NCI-H1092 (cell line): Measurements from ENCODE around the gene GRM4.
"Not testable (repeated sequence)": the region's sequence is repeated elsewhere in the genome, so short reads cannot be mapped to it uniquely, and the experiment has no call there.

ENCODE experiments used
- DNase-seq: peaks from one replicate; lab custom pipeline; 2025; lab: John Stamatoyannopoulos, UW

The GRM4 gene

GRCh38 chr6:34146021-34146782 is at the start of gene GRM4:
GRM4 (minus strand) TSS chr6:34146087; CDS start chr6:34133496, 12,591 bp downstream.
- DNase-seq = no peak

DNA sequence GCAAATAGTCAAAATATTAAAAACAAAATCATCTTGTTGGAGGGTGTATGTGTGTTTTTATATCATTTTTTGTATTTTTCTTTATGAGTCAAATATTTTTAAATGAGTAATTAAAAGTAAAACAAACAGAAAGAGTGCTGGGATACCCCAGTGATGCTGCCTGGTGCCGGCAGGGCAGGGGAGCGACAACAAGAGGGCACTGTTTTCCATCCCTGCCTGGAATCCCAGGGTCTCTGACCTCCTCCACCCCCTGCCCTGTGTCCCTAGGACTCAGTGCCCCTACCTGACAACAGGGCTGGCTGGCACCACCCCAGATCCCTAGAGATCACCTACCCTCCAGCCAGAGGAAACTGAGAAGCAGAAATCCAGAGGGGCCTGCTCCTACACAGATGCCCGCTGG is 48.9 kb upstream of the GRM4 start:
- DNase-seq = no peak

DNA sequence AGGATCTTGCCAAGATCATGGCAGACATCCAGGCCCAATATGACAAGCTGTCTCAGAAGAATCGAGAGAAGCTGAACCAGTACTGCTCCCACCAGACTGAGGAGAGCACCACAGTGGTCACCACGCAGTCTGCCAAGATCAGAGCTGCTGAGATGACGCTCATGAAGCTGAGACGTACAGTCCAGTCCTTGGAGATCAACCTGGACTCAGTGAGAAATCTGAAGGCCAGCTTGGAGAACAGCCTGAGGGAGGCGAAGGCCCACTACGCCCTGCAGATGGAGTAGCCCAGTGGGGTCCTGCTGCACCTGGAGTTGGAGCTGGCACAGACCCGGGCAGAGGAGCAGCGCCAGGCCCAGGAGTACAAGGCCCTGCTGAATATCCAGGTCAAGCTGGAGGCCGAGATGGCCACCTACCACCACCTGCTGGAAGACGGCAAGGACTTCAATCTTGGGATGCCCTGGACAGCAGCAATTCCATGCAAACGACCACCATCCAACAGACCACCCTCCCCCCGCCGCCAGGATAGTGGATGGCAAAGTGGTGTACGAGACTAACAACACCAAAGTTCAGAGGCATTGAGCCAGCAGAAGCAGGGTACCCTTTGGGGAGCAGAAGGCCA is 44.7 kb upstream of the GRM4 start:
- DNase-seq = peak; percentile 11

DNA sequence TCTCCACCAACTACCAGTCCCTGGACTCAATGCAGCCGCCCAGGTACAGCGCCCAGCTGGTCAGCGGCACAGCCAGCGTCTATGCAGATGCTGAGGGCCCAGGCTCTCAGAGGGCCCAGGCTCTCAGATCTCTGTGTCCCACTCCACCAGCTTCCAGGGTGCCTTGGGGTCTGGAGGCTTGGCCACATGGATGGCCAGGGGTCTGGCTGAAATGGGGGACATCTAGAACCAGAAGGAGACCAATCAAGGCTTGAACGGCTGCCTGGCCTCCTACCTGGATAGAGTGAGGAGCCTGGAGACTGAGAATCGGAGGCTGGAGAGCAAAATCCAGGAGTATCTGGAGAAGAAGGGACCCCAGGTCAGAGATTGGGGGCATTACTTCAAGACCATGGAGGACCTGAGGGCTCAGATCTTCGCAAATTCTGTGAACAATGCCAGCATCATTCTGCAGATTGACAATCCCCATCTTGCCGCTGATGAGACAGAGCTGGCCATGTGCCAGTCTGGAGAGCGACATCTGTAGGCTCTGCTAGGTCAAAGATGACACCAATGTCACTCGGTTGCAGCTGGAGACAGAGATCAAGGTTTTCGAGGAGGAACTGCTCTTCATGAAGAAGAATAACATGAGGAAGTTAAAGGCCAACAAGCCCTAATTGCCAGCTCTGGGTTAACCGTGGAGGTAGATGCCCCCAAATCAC is 44.1 kb upstream of the GRM4 start:
- DNase-seq = no peak

DNA sequence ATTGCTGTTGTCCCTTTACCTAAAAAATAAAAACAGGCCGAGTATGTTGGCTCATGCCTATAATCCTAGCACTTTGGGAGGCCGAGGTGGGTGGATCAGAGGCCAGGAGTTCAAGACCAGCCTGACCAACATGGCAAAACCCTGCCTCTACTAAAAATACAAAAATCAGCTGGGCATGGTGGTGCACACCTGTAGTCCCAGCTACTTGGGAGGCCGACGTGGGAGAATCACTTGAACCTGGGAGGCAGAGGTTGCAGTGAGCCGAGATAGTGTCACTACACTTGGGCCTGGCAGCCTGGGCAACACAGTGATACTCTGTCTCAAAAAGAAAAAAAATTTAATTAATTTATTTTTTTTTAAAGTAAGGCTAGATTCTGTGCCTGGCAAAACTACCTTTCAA is 38.8 kb upstream of the GRM4 start:
- DNase-seq = not testable (repeated sequence)

- no peak for DNase-seq
Observed at GRCh38 chr6:34182751-34183531, 37.1 kb upstream of the GRM4 start.

DNA sequence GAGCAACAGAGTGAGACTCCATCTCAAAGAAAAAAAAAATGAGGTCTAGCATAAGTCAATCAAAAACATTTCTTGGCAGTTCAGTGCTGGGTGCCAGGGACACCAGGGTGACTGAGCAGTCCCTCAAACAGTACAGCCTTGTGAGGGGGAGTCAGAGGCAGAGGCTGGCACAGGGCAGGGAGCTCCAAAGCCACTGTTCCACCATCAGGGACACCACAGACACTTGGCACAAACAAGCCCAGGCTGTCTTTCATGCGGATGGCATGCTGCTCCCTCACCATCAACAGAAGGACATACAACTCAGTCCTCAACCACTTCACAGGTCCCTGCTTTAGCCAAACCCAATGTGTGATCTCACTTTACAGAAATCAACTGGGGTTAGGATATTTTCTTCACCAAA is 36.0 kb upstream of the GRM4 start:
- DNase-seq = no peak

GRCh38 chr6:34179106-34179720 is 33.3 kb upstream of the GRM4 start:
- DNase-seq = no peak

DNA sequence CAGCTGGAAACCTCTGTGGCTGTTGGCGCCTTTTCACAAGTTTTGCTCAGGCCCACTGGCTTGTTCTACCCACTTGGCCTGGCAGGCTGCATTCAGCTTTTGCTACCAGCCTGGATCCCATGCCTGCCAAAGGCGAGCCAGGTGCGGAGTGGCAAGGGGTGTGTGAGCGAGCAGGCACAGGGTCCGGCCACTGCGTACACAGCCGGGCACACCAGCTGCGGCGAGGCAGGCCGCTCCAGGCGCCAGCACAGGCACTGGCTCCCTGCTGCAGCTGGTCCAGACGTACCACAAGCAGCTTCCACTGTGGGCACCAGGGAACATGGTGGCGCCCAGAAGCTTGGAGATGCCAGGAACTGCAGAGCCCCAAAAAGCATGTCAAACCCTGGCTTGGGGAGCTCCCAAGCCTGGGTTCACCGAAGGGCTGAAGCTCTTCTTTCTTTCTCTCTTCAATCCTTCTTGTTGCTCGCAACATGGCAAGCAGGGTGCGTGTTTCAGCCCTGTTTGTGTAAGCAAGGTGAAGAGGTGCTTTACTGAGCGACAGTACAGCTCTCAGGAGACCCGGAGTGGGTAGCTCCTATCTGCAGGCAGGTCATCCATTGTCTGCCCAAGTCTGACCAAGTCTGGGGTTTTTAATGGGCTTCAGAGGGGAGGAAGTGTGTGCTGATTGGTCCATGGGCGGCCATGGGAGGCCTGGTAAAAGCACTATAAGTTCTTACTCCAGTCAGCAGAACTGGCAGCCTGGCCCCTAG is 32.6 kb upstream of the GRM4 start:
- no peak for DNase-seq

- peak; percentile 59 for DNase-seq
Observed at GRCh38 chr6:34177181-34177591, 31.3 kb upstream of the GRM4 start.

DNA sequence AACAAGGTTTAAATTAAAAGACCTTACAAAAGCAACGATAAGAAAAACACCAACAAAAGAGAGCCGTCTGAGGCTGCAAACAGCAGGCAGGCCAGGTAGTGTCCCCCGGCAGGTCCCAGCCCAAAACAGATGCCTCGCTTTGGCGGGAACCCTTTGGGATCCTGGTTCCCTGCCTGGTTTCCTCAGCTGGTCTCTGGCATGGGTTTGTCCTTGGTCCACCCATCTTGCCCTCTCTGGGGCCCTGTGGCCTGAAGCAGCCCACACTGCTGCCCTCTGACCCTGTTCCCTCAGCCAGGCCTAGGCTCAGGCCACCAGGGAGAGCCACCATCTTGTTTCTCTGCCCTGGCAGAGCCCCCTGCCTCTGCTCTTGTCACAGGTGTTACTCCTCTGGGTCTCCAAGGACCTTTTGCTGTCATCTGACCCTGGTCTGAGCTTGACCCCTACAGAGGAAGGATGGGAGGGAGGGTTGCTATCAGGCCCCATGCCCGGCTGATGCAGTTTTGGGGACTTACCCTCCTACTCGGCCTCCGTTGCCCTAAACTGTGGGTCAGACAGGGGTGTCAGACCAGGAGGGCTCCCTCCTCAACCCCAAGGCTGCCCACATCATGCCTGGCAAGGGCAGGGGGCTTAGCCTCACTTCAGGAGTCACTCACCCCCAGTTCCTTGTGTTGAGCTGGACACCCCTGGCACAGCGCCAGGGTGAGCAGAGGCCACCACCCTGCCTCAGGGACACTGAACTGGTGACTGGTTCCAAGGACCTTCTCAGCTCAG is 30.6 kb upstream of the GRM4 start:
- no peak for DNase-seq

DNA sequence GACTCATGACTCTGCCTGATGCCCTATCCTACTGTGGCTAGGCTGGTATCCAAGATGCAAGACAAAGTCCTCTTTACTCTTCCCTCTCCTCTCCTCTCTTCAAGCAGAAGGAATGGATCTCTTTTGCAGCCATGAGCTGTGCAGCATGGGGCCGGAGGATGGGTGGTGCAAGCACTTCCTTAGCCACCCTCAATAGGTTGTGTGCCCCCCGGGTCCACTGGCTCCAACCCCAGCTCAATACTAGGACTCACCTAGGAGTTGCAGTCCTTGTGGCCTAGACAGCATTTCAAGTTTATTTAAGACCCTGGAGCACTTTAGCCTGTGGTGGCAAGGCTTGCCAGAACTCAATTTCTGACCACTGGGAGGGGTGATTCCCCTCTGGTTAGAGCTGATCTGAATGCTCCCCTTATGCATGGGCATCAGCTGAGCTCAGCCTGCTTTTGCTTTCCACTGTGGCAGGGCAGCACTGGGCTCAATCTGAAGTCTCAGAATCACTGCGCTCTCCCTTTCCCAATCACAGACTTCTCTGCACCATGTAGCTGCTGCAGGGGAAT is 29.0 kb upstream of the GRM4 start:
- no peak for DNase-seq

DNA sequence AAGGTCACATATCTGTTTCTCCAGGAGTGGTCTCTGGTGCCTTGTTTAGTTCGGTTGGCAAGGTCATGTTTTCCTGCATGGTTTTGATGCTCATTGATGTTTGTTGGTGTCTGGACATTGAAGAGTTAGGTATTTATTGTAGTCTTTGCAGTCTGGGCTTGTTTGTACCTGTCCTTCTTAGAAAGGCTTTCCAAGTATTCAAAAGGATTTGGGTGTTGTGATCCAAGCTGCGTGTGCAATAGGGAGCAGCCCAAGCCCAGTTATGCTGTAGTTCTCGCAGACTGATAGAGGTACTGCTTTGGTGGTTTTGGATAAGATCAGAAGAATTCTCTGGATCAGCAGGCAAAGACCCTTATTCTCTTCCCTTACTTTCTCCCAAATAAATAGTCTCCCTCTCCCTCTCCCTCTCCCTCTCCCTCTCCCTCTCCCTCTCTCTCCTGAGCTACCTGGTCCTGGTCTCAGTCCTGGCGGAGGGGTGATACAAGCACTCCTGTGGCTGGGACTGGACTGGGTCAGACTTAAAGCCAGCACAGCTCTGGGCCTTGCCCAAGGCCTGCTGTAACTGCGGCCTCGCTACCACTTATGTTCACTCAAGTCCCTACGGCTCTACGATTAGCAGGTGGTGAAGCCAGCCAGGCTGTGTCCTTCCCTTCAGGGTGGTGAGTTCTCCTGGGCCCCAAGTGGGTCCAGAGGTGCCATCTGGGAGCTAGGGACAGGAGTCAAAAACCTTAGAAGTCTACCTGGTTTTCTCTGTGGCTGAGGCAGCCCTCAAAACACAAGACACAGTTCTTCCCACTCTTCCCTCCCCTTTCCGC is 27.3 kb upstream of the GRM4 start:
- DNase-seq = no peak

DNA sequence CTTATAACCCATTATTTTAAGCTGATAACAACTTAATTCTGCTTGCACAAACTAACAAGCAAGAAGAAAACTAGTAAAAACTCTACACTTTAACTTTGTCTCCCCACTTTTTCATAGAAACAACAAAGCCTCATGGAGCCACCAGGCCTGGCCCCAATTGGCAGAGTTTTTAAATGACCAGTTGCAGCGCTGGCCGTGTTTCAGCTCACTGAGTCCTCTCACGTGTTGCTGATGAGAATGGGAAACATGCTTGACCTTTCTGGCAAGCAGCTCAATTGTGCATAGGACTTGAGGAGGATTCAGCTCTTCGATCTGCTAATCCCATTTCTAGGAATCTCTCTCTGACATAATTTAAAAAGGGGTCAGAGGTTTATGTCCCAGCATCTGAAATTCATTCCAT is 24.5 kb upstream of the GRM4 start:
- no peak for DNase-seq

- DNase-seq = no peak
Observed at GRCh38 chr6:34169897-34170296, 24.0 kb upstream of the GRM4 start.

DNA sequence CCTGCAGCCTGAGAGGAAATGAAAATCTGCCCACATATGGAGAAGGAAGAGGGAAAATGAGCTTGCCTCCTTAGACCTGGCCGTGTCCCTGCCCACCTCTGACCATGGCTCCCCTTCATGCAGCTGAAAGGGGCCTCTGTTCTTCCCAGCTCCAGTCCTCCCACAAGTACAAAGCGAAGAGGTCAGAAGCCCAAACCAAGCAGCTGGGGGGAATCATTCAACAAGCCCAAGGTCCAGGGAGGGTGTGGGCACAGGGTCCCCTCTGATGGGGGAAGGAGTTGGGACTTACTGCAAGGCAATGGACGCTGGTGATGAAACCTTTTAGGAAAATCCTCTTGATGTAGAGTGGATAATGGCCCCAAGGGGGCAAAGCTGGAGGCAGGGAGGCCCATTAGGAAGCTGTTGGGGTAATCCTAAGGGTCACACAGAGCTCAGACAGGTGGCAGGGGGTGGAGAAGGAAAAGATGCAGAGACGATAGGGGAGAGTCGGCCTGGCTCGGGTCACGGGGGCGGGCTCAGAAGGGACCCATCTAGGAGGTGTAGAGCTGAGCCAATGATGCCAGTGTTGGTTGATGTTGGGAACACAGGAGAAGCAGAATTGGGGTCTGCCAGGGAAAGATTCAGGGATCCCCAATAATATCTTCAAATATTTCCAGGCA is 16.1 kb upstream of the GRM4 start:
- DNase-seq = no peak

DNA sequence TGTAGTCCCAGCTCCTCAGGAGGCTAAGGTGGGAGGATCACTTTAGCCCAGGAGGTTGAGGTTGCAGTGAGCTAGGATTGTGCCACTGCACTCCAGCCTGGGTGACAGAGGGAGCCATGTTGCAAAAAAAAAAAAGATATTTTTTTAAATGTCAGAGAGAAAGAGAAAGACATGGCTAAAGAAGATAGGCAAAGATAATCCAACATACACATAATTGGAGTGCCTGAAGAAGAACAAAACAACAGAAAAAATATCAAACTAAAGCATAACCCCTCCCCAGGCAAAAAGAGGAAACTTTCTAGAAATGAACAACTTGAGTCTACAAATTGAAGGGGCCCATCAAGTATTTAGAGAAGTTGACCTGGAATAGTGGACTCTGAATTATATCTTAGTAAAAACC is 14.0 kb upstream of the GRM4 start:
- DNase-seq = no peak

GRCh38 chr6:34158876-34159275 is 13.0 kb upstream of the GRM4 start:
- no peak for DNase-seq

- DNase-seq = no peak
Observed at GRCh38 chr6:34157851-34158250, 12.0 kb upstream of the GRM4 start.
